GM21528 (cell line): ENCODE data around the gene MEIG1.
"Not testable (repeated sequence)": the region's sequence is repeated elsewhere in the genome, so short reads cannot be mapped to it uniquely, and the experiment has no call there.

Source experiments
- ATAC-seq: cut with Tn5 transposase; IDR thresholded peaks from one replicate; pipeline ENCODE4 v1.9.1; 2021; ENCODE audit warnings: mild to moderate bottlenecking, moderate library complexity; ENCODE audit not compliant: unreplicated experiment, low FRiP score

The MEIG1 gene

GRCh38 chr10:14959221-14960057 lies at the start of gene MEIG1:
TSS of gene MEIG1 (plus strand) at chr10:14959388. CDS start at chr10:14966469, 7,081 bp downstream.
- ATAC-seq, result peak; percentile 84

GRCh38 chr10:14910953-14911352 lies 48.2 kb upstream of the MEIG1 start:
- ATAC-seq, result no peak

GRCh38 chr10:14911801-14912200 lies 47.4 kb upstream of the MEIG1 start:
- ATAC-seq, result no peak

GRCh38 chr10:14916600-14916999 lies 42.6 kb upstream of the MEIG1 start:
- ATAC-seq, result no peak

- no peak for ATAC-seq
Measured at GRCh38 chr10:14917827-14918226, 41.4 kb upstream of the MEIG1 start.

- ATAC-seq, result no peak
Measured at GRCh38 chr10:14918964-14919363, 40.2 kb upstream of the MEIG1 start.

GRCh38 chr10:14924013-14924412 lies 35.2 kb upstream of the MEIG1 start:
- ATAC-seq, result no peak

- no peak for ATAC-seq
Measured at GRCh38 chr10:14925268-14925667, 33.9 kb upstream of the MEIG1 start.

- ATAC-seq, result peak; percentile 35
Measured at GRCh38 chr10:14926061-14926470, 33.1 kb upstream of the MEIG1 start.

- peak; percentile 97 for ATAC-seq
Measured at GRCh38 chr10:14926722-14927416, 32.3 kb upstream of the MEIG1 start.

- ATAC-seq, result no peak
Measured at GRCh38 chr10:14930610-14931009, 28.6 kb upstream of the MEIG1 start.

- ATAC-seq, result no peak
Measured at GRCh38 chr10:14936584-14936983, 22.6 kb upstream of the MEIG1 start.

- not testable (repeated sequence) for ATAC-seq
Measured at GRCh38 chr10:14938971-14939370, 20.2 kb upstream of the MEIG1 start.

GRCh38 chr10:14942147-14942949 lies 16.8 kb upstream of the MEIG1 start:
- ATAC-seq, result peak; percentile 90

GRCh38 chr10:14942950-14943338 lies 16.2 kb upstream of the MEIG1 start:
- not testable (repeated sequence) for ATAC-seq

GRCh38 chr10:14945108-14945507 lies 14.1 kb upstream of the MEIG1 start:
- no peak for ATAC-seq

- no peak for ATAC-seq
Measured at GRCh38 chr10:14947268-14947667, 11.9 kb upstream of the MEIG1 start.

GRCh38 chr10:14949291-14949690 lies 9.9 kb upstream of the MEIG1 start:
- ATAC-seq, result no peak

- peak; percentile 1 for ATAC-seq
Measured at GRCh38 chr10:14952851-14953423, 6.3 kb upstream of the MEIG1 start.

GRCh38 chr10:14953424-14954000 lies 5.7 kb upstream of the MEIG1 start:
- ATAC-seq, result peak; percentile 26
